ENCODE measurements around the gene RNASEH2A. TPM values are rescaled to one million over a fixed set of nuclear protein-coding genes. Genes with fewer than 3 reads are reported as not detected.
"Not testable (repeated sequence)": the region's sequence is repeated elsewhere in the genome, so short reads cannot be mapped to it uniquely, and the experiment has no call there.

The RNASEH2A gene
- total RNA-seq, 3 donors from 2014 or later (not counting 1 experiment from before 2014, with no cell fraction given): 6.6 to 8.7 (median 7.4) TPM

DNA sequence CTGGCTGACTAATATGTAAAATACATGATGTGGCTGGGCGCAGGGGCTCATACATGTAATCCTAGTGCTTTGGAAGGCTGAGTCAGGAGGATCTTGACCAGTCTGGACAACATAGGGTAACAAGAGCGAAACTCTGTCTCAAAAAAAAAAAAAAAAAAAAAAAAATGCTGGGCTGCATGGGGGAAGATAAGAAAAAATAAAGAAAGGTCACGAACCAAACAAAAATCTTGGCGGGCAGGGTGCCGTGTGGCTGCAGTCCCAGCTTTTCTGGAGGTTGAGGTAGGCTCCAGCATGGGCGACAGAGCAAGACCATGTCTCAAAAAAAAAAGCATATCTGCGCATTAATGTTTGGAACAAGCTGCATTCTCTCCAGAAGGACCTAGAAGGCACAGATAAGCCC, 8.7 kb downstream of the RNASEH2A start:
- Mint-ChIP-seq H3K36me3 (no peaks in the 10 kb centered on the region), H3K9me3 (no peaks in the 10 kb centered on the region), H3K4me1 (no peaks in the 10 kb centered on the region), H3K27ac (no peak overlapping the region), H3K27me3 (ENCODE audit: low read depth in 2 of 2) (no peaks in the 10 kb centered on the region), H3K4me3 (no peak overlapping the region)
- Histone ChIP-seq H3K9me3 (ENCODE audit: control insufficient read depth, insufficient read depth, low read length) (no peaks in the 10 kb centered on the region), H3K27ac (ENCODE audit: low read length) (no peak overlapping the region), H3K4me3 (ENCODE audit: low read length) (no peak overlapping the region), H3K27me3 (ENCODE audit: control insufficient read depth, insufficient read depth, low read length) (no peaks in the 10 kb centered on the region), H3K4me1 (ENCODE audit: control insufficient read depth, insufficient read depth, low read length) (no peaks in the 10 kb centered on the region), H3K36me3 (ENCODE audit: control insufficient read depth, insufficient read depth, low read length) (peaks cover 10% of the 10 kb centered on the region)
- WGBS (ENCODE audit: insufficient coverage): 98% methylated on average over 7 of the region's 7 CpGs
- ATAC-seq (no peak), DNase-seq (no peak)
- TF ChIP-seq, protein P1, sequence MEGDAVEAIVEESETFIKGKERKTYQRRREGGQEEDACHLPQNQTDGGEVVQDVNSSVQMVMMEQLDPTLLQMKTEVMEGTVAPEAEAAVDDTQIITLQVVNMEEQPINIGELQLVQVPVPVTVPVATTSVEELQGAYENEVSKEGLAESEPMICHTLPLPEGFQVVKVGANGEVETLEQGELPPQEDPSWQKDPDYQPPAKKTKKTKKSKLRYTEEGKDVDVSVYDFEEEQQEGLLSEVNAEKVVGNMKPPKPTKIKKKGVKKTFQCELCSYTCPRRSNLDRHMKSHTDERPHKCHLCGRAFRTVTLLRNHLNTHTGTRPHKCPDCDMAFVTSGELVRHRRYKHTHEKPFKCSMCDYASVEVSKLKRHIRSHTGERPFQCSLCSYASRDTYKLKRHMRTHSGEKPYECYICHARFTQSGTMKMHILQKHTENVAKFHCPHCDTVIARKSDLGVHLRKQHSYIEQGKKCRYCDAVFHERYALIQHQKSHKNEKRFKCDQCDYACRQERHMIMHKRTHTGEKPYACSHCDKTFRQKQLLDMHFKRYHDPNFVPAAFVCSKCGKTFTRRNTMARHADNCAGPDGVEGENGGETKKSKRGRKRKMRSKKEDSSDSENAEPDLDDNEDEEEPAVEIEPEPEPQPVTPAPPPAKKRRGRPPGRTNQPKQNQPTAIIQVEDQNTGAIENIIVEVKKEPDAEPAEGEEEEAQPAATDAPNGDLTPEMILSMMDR (IDR thresholded peaks at IDR 0.05): no peak
- intact Hi-C loops (cut with micrococcal nuclease): no loop called here

DNA sequence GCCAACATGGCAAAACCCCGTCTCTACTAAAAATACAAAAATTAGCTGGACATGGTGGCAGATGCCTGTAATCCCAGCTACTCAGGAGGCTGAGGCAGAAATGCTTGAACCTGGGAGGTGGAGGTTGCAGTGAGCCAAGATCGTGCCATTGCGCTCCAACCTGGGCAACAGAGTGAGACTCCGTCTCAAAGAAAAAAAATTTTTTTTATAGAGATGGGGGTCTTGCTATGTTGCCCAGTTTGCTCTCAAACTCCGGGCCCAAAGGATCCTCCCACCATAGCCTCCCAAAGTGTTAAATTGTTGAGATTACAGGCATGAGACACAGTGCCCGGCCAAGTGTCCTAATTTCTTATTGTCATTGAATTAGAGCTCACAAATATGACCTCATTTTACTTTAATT, 10.8 kb downstream of the RNASEH2A start:
- ATAC-seq; DNase-seq; H3K27ac ChIP-seq (ENCODE audit: low read length); H3K36me3 ChIP-seq (ENCODE audit: control insufficient read depth, insufficient read depth, low read length); intact Hi-C loops (cut with micrococcal nuclease); H3K4me1 Mint-ChIP-seq; H3K4me1 ChIP-seq (ENCODE audit: control insufficient read depth, insufficient read depth, low read length); H3K27me3 ChIP-seq (ENCODE audit: control insufficient read depth, insufficient read depth, low read length); H3K27me3 Mint-ChIP-seq (ENCODE audit: low read depth in 2 of 2); H3K4me3 Mint-ChIP-seq; H3K36me3 Mint-ChIP-seq; H3K27ac Mint-ChIP-seq; H3K9me3 ChIP-seq (ENCODE audit: control insufficient read depth, insufficient read depth, low read length); H3K9me3 Mint-ChIP-seq; H3K4me3 ChIP-seq (ENCODE audit: low read length): not testable (repeated sequence)
- 98% methylated on average over 6 of the region's 6 CpGs for WGBS (ENCODE audit: insufficient coverage)

DNA sequence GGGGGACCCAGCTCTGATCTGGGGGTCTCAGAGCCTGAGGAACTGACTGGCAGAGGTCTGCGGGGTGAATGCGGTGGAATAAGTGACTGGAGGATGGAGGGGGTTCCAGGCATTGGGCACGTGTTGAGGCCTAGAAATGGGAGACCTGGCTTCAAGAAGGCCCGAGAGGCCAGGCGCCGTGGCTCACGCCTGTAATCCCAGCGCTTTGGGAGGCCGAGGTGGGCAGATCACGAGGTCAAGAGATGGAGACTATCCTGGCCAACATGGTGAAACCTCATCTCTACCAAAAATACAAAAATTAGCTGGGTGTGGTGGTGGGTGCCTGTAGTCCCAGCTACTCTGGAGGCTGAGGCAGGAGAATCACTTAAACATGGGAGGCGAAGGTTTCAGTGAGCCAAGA, 11.4 kb downstream of the RNASEH2A start:
- DNase-seq; H3K36me3 Mint-ChIP-seq; intact Hi-C loops (cut with micrococcal nuclease); H3K4me1 ChIP-seq (ENCODE audit: control insufficient read depth, insufficient read depth, low read length); H3K4me1 Mint-ChIP-seq; H3K27ac ChIP-seq (ENCODE audit: low read length); H3K27ac Mint-ChIP-seq; H3K9me3 Mint-ChIP-seq; H3K4me3 ChIP-seq (ENCODE audit: low read length); H3K9me3 ChIP-seq (ENCODE audit: control insufficient read depth, insufficient read depth, low read length); H3K4me3 Mint-ChIP-seq; H3K36me3 ChIP-seq (ENCODE audit: control insufficient read depth, insufficient read depth, low read length); H3K27me3 ChIP-seq (ENCODE audit: control insufficient read depth, insufficient read depth, low read length); ATAC-seq; H3K27me3 Mint-ChIP-seq (ENCODE audit: low read depth in 2 of 2): not testable (repeated sequence)
- 94% methylated on average over 11 of the region's 11 CpGs for WGBS (ENCODE audit: insufficient coverage)

DNA sequence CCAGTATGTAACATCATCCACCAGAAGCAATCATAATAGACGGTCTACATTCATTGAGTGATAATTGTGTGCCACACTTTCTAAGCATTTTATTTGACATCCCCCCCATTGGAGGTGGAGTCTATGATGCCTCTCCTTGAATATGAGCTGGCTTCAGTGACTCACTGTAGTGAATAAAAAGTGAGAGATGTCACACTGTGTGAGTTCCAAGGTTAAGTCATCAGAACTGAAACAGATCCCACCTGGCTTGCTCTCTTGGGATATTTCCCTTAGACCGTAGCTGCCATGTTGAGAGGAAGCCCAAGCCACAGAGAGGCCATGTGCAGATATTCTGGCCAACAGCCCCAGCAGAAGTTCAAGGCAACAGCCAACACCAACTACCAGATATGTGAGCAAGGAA, 15.4 kb downstream of the RNASEH2A start:
- intact Hi-C loops (cut with micrococcal nuclease): no loop called here
- WGBS (ENCODE audit: insufficient coverage): 71% methylated on average over 1 of the region's 2 CpGs
- Histone ChIP-seq H3K27me3 (ENCODE audit: control insufficient read depth, insufficient read depth, low read length) (peaks cover 17% of the 10 kb centered on the region), H3K36me3 (ENCODE audit: control insufficient read depth, insufficient read depth, low read length) (no peaks in the 10 kb centered on the region), H3K9me3 (ENCODE audit: control insufficient read depth, insufficient read depth, low read length) (no peaks in the 10 kb centered on the region), H3K4me1 (ENCODE audit: control insufficient read depth, insufficient read depth, low read length) (peaks cover 10% of the 10 kb centered on the region), H3K4me3 (ENCODE audit: low read length) (no peak overlapping the region), H3K27ac (ENCODE audit: low read length) (no peak overlapping the region)
- Mint-ChIP-seq H3K9me3 (no peaks in the 10 kb centered on the region), H3K4me3 (no peak overlapping the region), H3K4me1 (peaks cover 10% of the 10 kb centered on the region in 2 donors), H3K27ac (no peak overlapping the region), H3K36me3 (no peaks in the 10 kb centered on the region), H3K27me3 (ENCODE audit: low read depth in 2 of 2) (peaks cover 15% of the 10 kb centered on the region in 2 donors)
- ATAC-seq (no peak), DNase-seq (no peak)
- TF ChIP-seq, protein P1 (IDR thresholded peaks at IDR 0.05): no peak

Data from natural killer cell (primary cell).